Epithelial cell of esophagus (primary cell): ENCODE results near the gene CNTNAP2.

ENCODE experiments used
- DNase-seq: peaks from one replicate; pipeline ENCODE4 v3.0.0; 2010; ENCODE audit warnings: low read depth
- H3K4me3 ChIP-seq: 2 replicates; pipeline ENCODE4 v1.5.1; 2011; ENCODE audit warnings: mild to moderate bottlenecking, low read length, control low read depth
- CTCF ChIP-seq: IDR thresholded peaks from 2 replicates; pipeline ENCODE4 v1.5.1; 2011; ENCODE audit warnings: low read depth, mild to moderate bottlenecking, low read length, control low read depth, inconsistent platforms; ENCODE audit not compliant: insufficient read depth; ENCODE audit errors: missing control alignments

CNTNAP2 gene

GRCh38 chr7:147405621-147406020, 1289.0 kb downstream of the CNTNAP2 start:
- no peak for TF ChIP-seq CTCF
- H3K4me3 ChIP-seq, result no peak overlapping the region
- no peak for DNase-seq

GRCh38 chr7:147406521-147407135, 1290.0 kb downstream of the CNTNAP2 start:
- no peak for DNase-seq
- no peak overlapping the region for H3K4me3 ChIP-seq
- TF ChIP-seq CTCF, result no peak

- DNase-seq, result no peak
- H3K4me3 ChIP-seq, result no peak overlapping the region
- TF ChIP-seq CTCF, result no peak
These were observed 1294.5 kb downstream of the CNTNAP2 start for GRCh38 chr7:147411096-147411495.

- no peak overlapping the region for H3K4me3 ChIP-seq
- no peak for TF ChIP-seq CTCF
- no peak for DNase-seq
These were observed 1295.5 kb downstream of the CNTNAP2 start for GRCh38 chr7:147412109-147412508.

- H3K4me3 ChIP-seq, result no peak overlapping the region
- DNase-seq, result peak; percentile 52
- no peak for TF ChIP-seq CTCF
These were observed 1296.4 kb downstream of the CNTNAP2 start for GRCh38 chr7:147412782-147413556.

GRCh38 chr7:147413557-147413870, 1296.9 kb downstream of the CNTNAP2 start:
- DNase-seq, result no peak
- no peak for TF ChIP-seq CTCF

GRCh38 chr7:147415991-147416390, 1299.4 kb downstream of the CNTNAP2 start:
- TF ChIP-seq CTCF, result no peak
- no peak overlapping the region for H3K4me3 ChIP-seq
- no peak for DNase-seq

More at GRCh38 chr7:147413557-147413870, 1296.9 kb downstream of the CNTNAP2 start:
- H3K4me3 ChIP-seq, result no peak overlapping the region
